ENCODE measurements around the gene RHBDD3.

GRCh38 chr22:29211066-29211465, 56.7 kb downstream of the RHBDD3 start:
- TF ChIP-seq ZNF292 (tag by site-specific recombination; IDR thresholded peaks at IDR 0.05; ENCODE audit: borderline replicate concordance, low read depth) (no peak), PRDM4 (tag by site-specific recombination; IDR thresholded peaks at IDR 0.05) (no peak), ATF2 (tag by site-specific recombination; IDR thresholded peaks at IDR 0.05; ENCODE audit: low read depth) (no peak), TCF7L2 (IDR thresholded peaks at IDR 0.05; ENCODE audit: borderline replicate concordance, low read depth, low read length) (no peak), ZBTB20 (tag by site-specific recombination; IDR thresholded peaks at IDR 0.05) (no peak), ZNF302 (tag by site-specific recombination; IDR thresholded peaks at IDR 0.05; ENCODE audit: low read depth) (no peak)
- TF ChIP-seq, protein P1, sequence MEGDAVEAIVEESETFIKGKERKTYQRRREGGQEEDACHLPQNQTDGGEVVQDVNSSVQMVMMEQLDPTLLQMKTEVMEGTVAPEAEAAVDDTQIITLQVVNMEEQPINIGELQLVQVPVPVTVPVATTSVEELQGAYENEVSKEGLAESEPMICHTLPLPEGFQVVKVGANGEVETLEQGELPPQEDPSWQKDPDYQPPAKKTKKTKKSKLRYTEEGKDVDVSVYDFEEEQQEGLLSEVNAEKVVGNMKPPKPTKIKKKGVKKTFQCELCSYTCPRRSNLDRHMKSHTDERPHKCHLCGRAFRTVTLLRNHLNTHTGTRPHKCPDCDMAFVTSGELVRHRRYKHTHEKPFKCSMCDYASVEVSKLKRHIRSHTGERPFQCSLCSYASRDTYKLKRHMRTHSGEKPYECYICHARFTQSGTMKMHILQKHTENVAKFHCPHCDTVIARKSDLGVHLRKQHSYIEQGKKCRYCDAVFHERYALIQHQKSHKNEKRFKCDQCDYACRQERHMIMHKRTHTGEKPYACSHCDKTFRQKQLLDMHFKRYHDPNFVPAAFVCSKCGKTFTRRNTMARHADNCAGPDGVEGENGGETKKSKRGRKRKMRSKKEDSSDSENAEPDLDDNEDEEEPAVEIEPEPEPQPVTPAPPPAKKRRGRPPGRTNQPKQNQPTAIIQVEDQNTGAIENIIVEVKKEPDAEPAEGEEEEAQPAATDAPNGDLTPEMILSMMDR (tag by site-specific recombination; IDR thresholded peaks at IDR 0.05), result no peak

Measured in HEK293 (cell line).